GM21381 (cell line): Measurements from ENCODE around the gene MMP20.
A peak's percentile ranks its signal among the peaks of the same experiment; 100 is the strongest.

Experiments used
- ATAC-seq: cut with Tn5 transposase; IDR thresholded peaks from one replicate; pipeline ENCODE4 v1.9.1; 2021; ENCODE audit warnings: mild to moderate bottlenecking, moderate library complexity; ENCODE audit not compliant: unreplicated experiment

MMP20 gene

DNA sequence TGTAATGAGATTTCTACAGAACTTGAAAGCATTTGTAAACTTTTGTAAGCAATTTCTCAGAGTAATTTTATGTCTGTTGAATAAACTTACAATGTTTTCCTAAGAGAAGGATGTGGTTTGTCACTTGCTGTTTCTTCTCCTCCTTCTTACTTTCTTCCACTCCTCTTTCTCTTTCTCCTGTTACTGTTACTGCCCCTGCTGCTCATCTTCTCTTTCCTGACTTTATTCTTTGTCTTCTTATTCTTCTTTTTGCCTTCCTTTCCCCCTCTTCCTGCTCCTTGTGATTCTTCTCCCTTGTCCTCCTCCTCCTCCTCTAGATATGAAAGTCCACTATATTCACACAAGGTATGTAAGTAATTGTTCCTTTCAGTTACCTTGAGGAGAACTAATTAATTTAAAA is 63.5 kb downstream of the MMP20 start:
- no peak for ATAC-seq

DNA sequence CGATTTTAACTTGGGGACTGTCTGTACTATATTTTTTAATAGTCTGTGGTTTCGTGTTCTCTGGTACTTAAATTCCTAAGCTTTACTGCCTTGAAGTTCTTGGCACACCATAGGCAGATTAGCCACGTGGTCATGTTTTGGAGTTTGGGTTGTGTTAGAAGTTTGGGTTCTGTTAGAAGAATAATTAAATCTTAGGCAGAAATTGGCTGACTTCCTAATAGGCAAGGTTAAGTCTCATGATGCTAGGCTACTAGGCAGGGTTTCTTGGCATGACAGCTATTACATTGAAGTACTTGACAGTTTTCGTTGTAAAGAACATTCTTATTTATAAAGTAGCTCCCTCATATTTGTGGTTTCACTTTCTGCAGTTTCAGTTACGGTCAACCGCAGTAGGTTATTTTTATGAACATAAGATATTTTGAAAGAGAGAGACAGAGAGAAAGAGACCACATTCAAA is 64.5 kb downstream of the MMP20 start:
- ATAC-seq: peak; percentile 81

DNA sequence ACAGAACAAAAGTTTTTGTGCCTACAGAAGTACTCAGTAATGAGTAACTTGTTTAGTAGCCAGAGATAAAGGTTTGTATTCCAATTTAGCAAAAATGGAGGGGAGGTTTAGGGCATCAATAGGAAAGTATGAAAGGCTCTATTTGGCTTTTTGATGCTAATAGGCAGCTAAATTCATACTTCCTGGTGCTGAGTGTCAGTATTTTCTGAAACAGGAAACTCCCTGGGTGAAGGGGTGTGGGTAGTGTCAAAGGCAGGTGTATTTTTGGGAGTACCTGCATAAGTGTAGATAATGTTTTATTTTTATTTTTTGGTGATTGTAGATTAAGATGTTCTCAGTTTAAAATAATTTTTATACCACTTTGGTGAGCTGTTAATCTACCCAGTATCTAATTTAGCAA is 65.3 kb downstream of the MMP20 start:
- peak; percentile 37 for ATAC-seq

DNA sequence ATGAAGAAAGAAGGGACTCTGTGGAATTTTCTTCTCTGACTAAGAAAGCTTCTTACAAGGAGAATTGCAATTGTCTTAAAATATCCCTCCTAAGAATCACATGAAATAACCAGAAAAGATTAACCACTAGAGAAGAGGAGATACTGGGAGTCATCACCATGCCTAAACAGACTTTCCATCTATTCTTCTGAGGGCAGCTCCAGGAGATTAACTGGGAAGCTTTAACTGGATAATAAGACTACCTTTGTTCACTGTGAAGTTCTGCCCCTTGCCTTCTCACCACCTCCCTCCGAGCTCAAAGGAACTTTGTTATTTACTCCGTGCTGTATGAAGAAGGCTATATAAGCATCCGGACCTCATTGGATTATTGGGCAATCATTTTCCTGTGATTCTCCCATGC is 70.0 kb downstream of the MMP20 start:
- ATAC-seq: no peak

DNA sequence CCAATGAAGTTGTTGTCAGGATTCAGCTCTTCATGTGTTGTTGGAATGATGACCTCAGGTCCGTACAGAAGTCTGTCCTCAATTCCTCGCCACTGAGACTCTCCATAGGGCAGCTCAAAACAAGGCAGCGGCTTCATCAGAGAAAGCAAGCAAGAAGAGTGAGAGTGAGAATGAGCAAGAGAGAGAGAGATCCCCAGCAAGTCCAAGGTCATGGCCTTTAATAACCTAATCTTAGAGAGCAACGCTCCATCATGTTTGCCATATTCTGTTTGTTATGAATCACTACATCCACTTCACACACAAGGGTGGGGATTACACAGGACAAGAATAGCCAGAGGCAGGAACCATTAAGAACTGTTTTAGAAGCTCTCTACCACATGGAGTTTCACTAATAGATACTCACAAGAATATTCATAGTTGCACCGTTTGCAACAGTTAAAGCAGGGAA is 71.3 kb downstream of the MMP20 start:
- peak; percentile 73 for ATAC-seq

DNA sequence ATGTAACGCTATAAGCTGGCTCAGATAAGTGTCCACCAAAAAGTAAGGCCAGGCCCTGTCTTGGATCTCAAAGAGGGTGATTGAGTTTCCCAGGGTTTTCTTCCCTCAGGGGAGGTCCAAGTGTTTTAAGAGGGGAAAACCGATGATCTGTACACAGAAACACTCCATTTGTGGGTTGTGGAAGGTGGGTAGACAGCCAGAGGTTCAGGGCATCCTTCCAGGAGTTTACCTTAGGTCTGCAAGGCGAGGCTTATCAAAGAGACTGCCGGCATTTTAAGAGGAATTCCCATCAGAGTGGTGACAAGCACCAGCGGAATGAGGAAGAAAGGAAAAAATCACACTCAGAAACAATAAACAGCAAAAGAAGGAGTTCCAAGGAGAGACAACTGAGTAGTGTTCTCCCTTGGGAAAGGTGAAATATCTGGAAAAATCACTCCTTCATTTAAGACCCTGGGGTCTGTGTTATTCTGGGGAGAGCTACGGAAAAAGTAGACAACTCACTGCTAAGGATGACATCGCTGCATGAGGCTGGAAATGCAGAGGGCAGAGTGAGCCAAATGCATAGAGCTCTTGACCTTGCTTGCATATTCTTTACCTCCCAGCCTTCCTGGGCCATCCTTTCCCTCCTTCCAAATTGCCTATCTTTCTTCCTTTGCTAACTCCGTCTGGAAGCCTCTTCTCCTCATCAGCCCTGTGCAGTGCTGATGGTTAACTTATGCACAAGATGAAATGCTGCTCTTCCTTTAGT is 72.5 kb downstream of the MMP20 start:
- ATAC-seq: no peak

DNA sequence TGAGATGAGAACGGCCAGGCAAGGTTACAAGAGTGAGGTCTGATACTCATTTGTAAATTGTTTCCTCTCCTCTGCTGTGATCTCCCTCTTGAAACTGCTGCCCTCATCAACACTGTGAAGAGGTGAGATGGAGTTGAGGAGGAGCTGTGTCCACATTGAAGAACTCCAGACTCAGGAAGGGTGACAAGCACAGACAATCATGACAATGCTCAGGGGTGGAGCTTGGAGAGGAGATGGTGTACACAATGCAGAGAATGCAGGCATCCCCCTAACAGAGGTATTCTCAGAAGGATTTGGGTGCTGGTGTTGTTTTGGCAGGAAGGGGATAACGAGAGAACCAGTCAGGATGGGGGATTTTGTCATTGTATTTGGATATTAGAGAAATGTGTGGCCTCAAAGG is 73.1 kb downstream of the MMP20 start:
- no peak for ATAC-seq

DNA sequence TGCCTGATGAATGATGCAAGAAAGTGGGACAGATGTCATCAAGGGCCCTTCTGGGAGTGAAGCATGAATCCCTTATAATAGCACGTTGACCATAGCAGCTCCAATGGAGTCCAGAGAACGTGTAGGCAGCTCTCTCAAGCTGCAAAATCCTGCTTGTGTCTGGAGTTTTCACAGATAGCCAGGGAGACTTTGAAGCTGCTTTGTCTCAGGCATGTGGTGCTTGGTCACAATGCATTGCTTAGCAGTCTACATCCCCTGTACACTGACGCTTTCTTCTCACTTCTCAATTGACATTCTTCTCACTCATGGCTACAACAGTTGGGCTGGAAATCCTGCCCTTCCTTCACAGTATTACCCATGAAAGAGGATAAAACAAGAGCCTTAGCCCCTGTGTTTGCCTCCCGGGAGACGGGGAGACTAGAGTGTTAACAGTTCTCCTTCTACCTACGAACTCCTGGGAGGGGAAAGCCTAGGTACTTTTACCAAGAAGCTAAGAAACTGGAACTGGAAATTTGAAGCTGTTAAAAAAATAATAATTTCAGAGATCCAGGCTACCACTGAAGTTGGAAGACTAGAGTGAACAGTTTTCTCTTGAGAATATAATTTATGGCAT is 73.9 kb downstream of the MMP20 start:
- ATAC-seq: no peak

DNA sequence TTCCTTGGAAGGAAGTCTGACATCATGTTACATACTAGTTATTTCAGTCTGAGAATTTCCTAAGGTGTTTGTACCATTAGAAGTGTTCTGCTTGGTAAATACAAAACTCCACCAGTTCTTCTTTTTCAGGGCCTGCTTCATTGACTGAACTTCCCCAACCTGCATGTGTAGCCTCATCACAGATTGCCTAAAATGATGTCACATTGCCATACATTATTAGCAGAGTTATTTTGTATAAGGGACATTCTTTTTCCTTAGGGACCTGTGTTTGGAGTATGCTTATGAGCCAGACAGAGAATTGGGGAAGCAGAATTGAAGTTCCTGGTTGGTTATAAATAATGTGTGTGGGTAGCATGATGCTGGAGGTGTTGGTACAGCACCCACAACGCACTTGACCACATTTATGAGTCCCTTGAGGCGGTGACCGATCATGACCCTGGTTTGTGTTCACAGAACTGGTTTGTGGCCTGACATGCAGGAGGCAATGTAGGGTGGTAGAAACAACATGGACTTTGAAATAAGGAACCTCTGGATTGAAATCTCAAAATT is 78.1 kb downstream of the MMP20 start:
- ATAC-seq: peak; percentile 76

DNA sequence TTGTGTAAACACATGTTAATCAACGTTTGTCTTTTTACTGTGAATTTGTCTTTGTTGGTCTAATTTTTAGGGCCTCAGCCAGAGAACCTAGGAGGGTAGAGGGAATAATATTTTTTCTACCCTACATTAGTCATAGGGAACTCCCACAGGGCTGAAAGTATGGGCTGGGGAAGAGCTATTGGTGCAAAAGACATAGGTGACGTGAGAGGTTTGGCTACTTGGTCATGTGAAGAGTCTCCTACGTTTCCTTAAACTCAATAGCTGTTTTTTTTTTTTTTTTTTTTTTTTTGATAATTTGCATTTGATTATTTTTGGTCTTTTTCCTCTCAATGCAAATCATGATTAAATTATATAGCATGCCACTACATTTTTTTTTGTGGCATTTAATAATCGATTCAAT is 78.7 kb downstream of the MMP20 start:
- ATAC-seq: peak; percentile 53

DNA sequence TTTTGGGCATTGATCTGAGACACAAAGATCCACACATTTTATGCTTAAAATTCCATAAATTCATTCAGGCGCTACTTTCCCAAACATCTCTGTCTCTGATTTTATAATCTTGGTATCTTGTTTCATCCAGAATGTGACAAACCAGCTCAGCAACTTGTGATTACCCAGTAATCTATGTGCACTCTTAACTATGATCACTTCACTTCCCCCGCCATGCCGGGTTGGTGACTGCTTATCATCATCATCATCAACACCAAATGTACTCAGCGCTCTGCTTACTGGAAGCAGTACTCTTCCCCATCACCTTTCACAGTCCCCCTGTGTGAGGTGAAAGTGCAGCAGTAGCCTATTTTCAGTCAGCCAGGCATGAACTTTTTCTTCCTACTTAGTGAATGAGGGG is 79.4 kb downstream of the MMP20 start:
- no peak for ATAC-seq

DNA sequence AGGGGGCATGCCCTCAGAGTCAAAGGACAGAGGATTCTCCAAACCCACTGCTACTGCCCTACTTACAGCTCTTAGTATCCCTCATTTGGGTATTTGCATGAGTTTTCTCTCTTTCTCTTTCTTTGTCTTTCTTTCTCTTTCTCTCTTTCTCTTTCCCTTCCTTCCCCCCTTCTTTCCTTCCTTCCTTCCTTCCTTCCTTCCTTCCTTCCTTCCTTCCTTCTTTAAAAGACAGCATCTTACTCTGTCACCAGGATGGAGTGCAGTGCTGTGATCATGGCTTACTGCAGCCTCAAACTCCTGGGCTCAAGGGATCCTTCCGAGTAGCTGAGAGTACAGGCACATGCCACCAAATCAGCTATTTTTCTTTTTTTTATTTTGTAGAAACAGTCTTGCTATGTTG is 80.5 kb downstream of the MMP20 start:
- ATAC-seq: no peak

DNA sequence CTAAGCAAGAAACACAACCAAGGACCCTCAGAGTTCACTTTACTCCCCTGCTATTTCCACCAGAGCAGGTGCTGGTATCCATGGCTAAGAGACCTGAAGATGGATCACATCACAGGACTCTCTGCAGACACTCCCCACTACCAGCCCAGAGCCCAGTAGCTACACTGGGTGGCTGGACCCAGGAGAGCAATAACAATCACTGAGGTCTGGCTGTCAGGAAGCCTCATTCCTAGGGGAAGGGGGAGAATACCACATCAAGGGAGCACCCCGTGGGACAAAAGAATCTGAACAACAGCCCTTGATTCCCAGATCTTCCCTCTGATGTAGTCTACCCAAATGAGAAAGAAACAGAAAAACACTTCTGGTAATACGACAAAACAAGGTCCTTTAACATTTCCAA is 85.6 kb downstream of the MMP20 start:
- no peak for ATAC-seq

DNA sequence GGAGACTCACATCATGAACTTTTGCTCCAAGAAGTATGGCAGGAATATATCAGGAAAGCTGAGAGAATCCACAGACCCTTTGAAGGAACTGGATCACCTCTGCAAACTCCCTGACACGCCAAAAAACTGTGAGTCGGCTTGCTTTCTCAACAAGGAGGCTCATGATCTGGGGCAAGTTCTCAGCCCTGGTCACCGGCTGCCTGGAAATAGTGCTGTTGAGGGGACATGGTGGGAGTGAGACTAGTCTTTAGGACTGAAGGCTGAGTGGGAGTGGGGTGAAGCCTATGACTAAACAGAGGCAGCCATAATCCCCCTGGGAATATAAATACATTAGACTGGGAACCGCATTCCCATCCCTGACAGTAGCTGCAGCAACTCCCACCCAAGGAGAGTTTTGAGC is 86.2 kb downstream of the MMP20 start:
- ATAC-seq: no peak

DNA sequence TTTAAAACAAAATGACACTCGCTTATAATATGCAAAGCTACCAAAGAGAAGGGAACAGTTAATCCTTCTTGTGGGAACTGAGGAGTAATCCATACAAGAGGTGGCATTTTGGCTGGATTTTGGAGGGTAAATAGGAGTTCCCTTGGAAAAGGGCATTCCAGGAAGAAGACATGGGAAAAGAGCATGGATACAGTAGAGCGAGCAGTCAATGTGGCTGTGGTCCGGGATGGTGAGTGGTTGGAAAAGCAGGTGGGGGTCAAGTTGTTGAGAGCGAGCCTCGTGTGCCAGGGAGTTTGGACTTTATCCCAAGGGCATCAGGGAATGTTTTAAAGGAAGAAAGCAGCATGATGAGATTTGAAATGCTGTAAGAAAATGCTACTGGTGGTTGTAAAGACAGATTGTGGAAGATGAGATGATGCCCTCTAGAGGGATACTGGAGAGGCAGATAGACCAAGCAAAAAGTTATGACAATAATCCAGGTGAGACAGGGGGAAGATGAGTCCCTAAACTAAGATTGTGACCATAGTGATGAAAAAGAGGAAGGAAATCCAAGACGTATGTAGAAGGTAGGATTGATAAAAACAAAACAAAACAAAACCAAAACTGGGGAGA is 90.8 kb downstream of the MMP20 start:
- ATAC-seq: no peak

DNA sequence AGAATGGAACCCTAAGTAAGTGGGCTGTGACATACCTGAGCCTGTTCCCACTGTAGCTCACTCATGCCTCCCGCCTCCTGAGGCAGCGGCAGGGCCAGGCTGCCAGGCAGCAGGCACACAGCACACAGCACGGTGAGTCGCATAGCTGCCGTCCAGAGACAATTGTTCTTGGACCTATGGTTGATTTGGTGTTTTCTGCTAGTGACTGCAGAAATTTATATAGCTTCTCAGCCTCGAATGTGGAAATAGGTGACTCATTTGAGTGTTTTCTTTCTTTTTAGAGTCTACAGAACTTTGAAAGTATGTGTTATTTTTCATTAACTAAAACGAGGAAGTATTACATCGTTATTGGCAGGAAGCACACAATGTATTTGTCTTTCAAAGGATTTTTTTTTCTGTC is 94.6 kb downstream of the MMP20 start, which contains the start of gene MMP7:
TSS of gene MMP7 (minus strand) at position 190 of the 400 bp plus-strand sequence. CDS start at position 143, 47 bp downstream.
- ATAC-seq: no peak

DNA sequence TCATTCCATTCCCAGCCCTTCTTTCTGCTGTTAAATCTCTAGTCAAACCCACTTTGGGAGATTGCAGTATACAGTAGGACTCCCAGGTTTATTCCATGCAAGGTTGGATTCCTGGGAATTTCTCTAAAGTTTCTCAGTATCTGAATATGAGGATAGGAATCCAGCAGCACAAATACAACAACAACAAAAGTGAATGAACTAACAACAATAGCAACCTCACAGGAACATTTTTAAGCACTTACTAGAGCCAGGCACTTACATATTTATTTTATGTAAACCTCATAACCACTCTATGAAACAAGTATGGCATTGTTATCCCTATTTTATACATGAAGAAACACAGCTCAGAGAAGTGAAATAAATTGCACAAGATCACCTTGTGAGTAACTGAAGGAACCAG is 96.5 kb downstream of the MMP20 start:
- ATAC-seq: no peak

DNA sequence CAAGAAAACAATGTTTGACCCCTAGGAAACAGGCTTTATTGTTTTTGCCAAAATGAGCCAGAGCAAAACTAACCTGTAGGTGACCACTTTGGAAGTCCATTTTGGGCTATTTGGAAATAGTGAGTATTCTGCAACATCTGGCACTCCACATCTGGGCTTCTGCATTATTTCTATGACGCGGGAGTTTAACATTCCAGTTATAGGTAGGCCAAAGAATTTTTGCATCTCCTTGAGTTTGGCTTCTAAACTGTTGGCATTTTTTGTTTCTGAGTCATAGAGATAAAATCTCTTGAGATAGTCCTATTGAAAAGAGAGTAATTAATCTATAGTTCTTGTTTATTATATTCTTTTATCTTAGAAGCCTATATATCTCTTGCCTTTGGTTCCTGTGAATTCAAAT is 97.4 kb downstream of the MMP20 start:
- ATAC-seq: no peak

DNA sequence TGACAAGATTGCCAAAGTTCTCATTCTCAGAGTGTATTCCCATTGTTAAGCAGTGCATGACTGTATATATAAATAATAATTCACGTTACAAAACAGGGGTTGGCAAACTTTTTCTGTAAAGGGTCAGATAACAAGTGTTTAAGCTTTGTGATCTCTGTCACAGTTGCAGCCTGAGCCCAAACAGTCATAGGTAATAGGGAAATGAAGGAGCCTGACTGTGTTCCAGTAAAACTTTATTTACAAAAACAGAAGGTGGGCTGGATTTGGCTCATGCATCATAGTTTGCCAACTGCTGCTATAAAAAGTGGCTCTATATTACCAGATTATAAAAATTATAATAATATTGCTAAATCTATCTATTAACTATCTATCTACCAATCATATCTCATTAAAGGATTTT is 98.1 kb downstream of the MMP20 start:
- no peak for ATAC-seq
